NT2/D1 (cell line): ENCODE data around the gene FUT2.

Experiments used
- SUZ12 ChIP-seq: IDR thresholded peaks from 2 replicates; pipeline ENCODE4 v1.6.1; 2011; ENCODE audit not compliant: insufficient read length, insufficient read depth; ENCODE audit errors: extremely low read depth
- YY1 ChIP-seq: IDR thresholded peaks from 2 replicates; pipeline ENCODE4 v1.6.1; 2011; ENCODE audit not compliant: insufficient read length, insufficient read depth

DNA sequence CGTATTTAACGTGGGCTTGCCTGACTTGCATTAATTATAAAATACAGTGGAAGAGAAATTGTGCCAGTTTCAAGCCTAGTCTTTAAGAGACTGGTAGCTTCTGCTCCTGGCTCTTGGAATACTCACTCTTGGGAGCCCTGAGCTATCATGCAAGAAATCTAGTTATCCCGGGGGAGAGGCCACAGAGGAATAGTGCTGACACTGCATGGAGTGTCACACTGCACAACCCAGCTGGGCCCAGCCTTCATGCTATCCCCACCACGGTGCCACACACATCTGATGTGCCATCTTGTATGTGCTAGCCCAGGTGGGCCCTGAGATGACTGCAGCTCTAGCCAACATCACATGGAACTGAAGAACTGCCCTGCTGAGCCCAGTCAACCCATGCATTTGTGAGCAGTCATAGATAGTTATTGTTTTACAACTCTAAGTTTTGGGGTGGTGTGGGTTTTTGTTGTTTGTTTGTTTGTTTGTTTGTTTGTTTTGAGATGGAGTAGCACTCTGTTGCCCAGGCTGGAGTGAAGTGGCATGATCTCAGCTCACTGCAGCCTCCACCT lies 15.4 kb downstream of the FUT2 start:
- no peak for TF ChIP-seq YY1
- TF ChIP-seq SUZ12: no peak
